GM21447 (cell line): ENCODE results near the gene PDZRN3.

Experiments used
- ATAC-seq: cut with Tn5 transposase; IDR thresholded peaks from one replicate; pipeline ENCODE4 v1.9.1; 2021; ENCODE audit not compliant: unreplicated experiment

The PDZRN3 gene

GRCh38 chr3:73427048-73427706 is 197.6 kb downstream of the PDZRN3 start:
- ATAC-seq: no peak

GRCh38 chr3:73426606-73427005 is 198.1 kb downstream of the PDZRN3 start:
- ATAC-seq: no peak

DNA sequence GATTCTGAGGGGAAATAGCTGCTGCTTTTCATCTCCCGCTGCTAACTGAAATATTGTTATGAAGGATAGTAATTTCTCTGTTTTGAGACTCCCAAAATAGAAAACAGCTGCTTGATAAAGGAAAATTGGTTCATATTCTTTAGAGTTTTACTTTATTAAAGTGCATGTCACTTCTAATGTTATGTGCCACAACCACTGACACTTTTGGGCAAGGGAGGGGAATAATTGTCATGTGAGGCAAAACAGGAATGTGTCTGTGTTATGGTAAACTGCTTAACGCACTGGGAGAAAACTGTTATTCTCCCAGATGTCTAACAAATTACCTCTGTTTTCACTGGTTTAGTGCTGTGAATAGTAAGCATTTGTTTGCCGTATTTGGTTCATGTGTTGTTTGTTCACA is 201.6 kb downstream of the PDZRN3 start:
- no peak for ATAC-seq

DNA sequence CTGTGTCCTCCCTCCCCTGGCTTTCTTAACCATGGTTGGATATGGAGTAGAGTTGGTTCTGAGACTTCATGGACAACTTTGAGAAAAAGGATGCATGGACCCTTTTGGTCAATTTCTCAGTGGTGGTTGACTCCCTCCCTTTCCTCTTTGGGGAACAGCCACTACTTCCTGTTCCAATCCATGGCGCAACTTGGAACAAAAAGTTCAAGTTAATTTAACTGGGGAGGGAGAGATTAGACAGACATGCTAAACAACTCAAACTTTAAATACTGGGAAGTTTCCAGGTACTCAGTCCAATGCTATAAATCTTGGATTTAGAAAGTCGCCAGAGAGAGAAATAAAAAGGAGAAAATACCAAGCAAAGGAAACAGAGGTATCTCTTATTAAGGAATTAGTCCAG is 202.2 kb downstream of the PDZRN3 start:
- no peak for ATAC-seq

DNA sequence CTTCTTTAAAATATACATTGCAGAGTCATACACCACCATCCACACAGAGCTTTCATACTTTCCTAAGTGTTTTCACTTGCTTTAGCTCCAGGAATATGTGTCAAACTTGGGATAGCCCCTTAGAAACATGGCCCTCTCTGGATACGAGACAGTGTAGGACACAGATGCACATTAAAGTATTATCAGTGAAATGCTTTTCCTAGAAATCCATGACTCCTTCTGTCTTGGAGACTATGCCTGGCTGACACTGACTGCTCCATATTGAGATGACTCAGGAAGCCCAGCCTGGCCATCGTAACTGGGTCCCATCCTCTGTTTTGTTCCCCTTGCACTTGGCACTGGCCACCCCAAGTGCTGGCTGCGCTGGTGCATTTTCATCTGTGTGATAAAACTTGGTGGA is 204.8 kb downstream of the PDZRN3 start:
- no peak for ATAC-seq

DNA sequence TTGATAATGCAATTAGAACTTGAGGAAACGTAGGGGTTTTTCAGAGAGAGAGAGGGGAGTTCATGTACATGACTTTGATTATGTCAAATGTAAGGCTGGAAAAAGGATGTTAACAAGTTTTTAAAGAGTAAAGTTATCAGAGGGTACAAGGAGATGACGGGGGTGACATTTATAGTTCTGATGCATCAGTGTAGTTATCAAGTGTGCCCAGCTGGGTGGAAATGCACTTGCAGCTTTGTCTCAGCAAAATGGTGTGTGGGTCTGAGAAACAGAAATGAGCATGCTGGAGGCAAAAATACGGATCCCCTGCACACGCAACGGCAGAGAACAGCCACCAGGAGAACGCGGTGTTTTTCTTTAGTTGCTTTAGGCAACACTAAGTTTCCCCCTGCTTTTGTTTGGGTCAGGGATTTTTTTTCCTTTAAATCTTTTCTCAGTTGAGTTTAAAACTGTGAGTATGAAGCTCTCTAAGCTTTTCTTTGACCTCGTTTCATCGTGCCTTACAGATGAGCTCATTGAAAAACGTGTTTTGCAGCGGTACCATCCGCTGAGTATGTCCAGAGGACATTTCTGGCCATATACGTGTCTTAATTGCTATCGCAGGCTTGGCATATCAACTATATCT is 205.4 kb downstream of the PDZRN3 start:
- ATAC-seq: no peak

DNA sequence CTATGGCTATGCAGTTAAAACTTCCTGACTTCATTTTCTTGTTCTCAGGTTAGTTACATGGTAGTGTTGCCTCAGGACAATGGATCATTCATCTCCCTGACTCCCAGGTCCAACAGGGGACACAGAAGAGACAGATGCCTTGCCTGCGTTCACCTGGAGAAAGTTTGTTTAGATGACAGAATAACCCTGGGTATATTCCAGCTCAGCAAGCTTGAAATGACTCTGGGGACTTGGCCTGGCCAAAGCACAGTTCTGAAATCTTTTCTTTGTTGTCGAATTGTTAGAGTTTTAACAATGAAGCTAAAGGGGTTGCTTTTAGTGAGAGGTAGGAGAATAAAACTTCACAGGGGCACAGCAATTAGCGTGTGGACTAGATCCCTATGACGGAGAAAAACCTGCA is 206.1 kb downstream of the PDZRN3 start:
- no peak for ATAC-seq

GRCh38 chr3:73415118-73415517 is 209.6 kb downstream of the PDZRN3 start:
- no peak for ATAC-seq

DNA sequence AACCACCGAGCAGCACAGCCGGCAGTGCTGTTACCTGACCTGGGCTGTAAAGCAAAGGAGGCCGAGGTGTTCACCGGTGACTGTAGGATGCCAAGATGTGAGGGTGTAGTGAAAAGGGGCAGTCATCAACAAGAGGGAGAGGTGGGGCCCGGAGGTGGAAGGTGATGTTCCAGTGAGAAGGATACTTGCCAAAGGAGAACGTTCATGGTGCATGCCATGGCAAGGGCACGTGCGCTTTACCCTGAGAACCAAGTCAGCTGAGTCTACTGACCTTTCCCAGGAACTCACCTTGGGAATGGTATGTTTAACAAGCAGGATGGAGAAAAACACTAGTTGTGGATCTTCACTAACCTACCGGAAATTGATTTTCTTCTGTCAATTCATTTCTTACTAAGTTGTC is 211.1 kb downstream of the PDZRN3 start:
- ATAC-seq: no peak

- no peak for ATAC-seq
Observed at GRCh38 chr3:73411993-73412392, 212.7 kb downstream of the PDZRN3 start.

DNA sequence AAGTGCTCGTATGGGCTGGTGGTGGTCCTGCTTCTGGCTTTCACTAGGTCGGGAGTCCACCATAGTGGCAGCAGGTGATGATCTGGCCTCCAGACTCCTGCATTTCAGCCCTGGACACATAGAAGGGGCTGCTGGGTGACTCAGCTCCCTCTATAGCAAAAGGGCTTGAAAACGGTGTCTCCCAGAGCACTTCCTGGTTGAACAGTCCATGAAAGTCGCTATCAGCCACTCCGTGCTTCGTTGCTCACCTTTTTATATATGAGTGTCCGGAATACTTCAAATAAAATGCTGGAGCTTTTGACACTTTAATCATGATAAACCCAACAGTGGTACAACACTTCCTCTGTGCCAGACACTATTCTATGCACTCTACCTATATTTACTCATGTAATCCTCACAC is 213.2 kb downstream of the PDZRN3 start:
- ATAC-seq: no peak

- ATAC-seq: no peak
Observed at GRCh38 chr3:73409138-73409763, 215.5 kb downstream of the PDZRN3 start.

GRCh38 chr3:73408634-73409033 is 216.1 kb downstream of the PDZRN3 start:
- no peak for ATAC-seq

DNA sequence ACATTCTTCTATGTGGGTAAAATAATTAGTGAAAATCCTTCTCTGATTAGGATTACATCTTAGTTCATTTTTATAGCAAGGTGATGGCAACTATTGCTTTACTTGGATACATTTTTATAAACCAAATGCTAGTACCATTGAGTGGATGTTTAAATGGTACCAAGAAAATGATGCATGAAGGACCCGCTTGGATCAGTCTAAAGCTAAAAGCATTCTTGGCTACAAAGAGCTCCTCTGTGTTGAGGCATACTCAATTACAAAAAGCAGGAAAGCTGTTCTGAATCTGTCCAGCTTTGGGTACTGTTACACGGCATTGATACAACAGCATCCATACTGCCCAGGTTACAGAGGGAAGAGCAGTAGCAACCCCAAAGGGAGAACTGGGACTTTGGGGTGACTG is 217.2 kb downstream of the PDZRN3 start:
- ATAC-seq: no peak

GRCh38 chr3:73405853-73406252 is 218.9 kb downstream of the PDZRN3 start:
- ATAC-seq: no peak

GRCh38 chr3:73405000-73405399 is 219.7 kb downstream of the PDZRN3 start:
- no peak for ATAC-seq

DNA sequence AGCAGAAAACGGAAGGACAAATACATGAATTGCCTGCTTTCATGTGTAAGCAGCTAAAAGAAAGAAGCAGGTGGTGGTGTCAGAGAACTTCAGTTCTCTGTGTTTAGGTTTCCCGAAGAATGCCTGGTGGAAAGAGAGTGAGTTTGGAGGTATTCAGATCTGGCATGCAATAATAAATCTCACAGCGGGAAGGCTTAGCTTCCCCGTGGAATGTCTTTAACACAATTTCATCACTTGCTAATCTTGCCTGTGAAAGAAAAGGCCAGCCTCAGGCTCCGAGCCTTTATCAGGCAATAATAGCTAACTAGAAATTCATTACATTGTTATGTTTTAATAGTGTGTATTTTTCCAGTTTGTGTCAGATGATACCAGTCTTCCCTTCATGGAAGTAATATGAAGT is 220.3 kb downstream of the PDZRN3 start:
- ATAC-seq: no peak

GRCh38 chr3:73403444-73403843 is 221.3 kb downstream of the PDZRN3 start:
- no peak for ATAC-seq

GRCh38 chr3:73401616-73402279 is 223.0 kb downstream of the PDZRN3 start:
- ATAC-seq: no peak

DNA sequence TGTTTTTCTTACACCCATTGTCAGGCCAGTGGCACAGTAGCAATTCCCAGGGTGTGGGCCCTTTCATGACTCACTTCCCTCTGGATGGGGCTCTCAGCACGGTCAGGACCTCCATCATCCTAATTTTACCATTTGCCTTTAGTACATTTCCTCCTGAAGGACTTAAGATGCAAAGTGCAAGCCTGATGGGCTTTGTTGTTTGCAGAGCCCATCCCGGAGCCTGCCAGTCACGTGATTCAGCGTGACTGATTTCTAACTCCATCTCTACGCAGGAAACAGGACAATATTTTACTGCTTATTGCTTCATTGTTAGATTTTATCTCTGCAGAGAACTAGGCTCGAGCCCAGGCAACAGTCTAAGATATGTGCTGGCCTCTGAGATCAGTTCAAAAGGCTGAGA is 223.7 kb downstream of the PDZRN3 start:
- no peak for ATAC-seq

DNA sequence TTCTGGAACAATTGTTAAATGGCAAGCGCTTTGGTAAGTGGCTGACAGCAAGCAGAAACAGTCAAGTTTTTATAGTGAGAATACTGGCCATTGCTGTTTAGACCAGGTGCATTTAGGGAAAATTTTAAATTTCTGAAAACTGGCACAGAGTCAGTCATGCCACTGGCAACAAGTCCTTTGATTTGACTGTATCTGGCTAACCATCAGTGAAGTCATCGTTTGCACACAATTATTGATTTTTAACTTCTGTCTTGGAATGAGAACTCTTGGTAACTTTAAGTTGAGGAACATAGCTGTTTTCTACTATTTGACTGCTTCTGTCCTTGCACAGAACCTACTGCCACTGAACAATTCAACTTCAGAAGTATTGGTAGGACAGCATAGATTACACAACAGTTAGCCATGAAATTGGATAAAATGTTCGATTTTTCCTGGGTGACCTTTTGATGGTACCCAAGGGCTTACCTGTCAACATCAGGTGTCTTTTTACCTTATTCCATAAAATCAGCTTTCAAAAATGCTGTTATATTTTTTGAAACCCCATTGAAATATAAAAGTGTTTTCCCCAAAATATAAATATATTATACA is 225.0 kb downstream of the PDZRN3 start:
- ATAC-seq: no peak

DNA sequence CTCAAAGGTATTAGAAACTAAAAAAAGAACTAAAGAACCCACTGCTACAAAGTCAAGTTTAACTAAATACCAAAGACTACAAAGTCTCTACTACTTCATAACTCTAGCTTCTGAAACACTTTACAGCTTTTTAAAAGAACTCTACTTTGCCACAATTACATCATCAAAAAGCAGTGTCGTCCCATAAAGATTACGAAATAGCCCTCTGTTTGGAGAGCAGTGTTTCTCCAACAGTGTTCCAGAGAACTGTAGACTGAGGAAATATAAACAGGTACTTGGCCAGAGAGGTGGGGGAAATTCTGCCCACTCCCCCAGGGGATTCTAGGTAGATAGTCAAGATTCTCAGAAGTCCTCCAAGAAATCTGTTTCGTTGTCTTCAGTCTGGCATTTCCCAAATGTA is 225.6 kb downstream of the PDZRN3 start:
- ATAC-seq: no peak
